ENCODE measurements around the gene ANKRD22.
A peak's percentile ranks its signal among the peaks of the same experiment; 100 is the strongest.

Gene ANKRD22

GRCh38 chr10:88835096-88835909, 16.3 kb downstream of the ANKRD22 start:
- peak; percentile 73 to 87 for DNase-seq

- no peak for DNase-seq
Measured at GRCh38 chr10:88833723-88834122, 17.9 kb downstream of the ANKRD22 start.

GRCh38 chr10:88833156-88833555, 18.5 kb downstream of the ANKRD22 start:
- DNase-seq: no peak

- peak; percentile 71 to 76 for DNase-seq
Measured at GRCh38 chr10:88832376-88832775, 19.3 kb downstream of the ANKRD22 start.

- DNase-seq: no peak
Measured at GRCh38 chr10:88831709-88832108, 19.9 kb downstream of the ANKRD22 start.

- peak in 1 of 2 experiments; percentile 17 for DNase-seq
Measured at GRCh38 chr10:88830643-88831268, 20.9 kb downstream of the ANKRD22 start.

DNA sequence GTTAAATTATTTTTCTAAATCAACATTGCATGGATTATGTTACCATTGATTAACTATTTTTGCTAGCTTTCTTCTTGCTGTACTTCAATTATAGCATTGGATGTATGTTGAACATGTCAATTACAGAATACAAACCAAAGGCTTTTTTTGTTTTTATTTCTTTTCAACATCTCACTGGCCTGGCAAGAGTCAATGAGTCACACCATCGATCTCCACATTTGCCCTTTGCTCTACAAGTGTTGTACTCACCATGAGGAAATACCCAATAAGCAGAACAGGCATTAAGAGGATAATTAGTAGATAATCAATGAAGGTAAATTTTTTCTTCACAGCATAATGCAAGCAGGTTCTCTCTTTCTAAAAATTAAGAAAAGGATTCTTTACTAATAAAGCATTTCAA, 23.3 kb downstream of the ANKRD22 start:
- DNase-seq: no peak

- no peak for DNase-seq
Measured at GRCh38 chr10:88827671-88828070, 24.0 kb downstream of the ANKRD22 start.

DNA sequence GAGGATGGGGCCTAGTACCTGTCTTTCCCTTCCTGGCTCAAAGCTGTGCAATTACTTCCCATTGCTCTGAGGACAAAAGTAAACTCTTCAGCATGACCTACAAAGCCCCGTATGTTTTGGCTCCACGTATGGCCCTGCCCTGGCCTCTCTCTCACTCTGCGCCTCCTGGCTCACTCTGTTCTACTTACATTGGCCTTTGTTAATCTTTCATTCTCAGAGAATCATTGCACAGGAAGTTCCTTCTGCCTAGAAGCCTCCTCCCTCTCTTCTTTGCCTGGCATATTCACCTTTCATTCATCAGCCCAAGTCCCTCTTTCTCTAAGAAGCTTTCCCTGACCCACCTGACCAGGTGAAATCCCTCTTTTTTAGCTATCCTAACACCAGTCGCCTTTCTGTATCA, 25.3 kb downstream of the ANKRD22 start:
- DNase-seq: no peak

DNA sequence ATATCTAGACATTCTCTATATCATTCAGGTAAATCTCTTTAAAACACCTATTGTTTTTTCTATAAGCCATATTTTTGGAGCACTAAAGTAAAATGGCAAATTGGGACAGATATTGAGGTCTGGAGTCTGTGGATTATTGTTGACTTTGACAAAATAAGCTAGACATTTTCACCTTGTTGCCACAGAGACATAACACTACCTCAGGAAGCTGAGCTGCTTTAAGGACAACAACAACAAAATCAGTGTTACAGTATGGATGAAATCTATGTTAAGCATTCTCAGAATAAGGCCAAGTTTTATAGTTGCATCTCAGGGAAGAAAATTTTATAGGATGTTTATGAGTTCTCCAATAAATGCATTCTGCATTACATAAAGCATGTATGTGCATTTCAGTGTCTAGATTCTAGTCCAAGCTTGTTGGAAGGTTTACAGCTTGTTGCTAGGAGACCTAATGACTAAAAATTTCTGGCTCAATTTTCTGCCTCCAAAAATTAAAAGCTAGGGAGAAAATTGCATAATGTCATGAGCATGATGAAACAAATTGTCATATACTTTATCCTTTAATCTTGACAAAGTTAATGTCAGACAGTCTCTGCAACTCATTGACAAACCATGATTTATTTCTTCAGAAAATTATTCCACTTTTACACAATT, 30.8 kb downstream of the ANKRD22 start:
- no peak for DNase-seq

- DNase-seq: no peak
Measured at GRCh38 chr10:88819290-88819689, 32.4 kb downstream of the ANKRD22 start.

DNA sequence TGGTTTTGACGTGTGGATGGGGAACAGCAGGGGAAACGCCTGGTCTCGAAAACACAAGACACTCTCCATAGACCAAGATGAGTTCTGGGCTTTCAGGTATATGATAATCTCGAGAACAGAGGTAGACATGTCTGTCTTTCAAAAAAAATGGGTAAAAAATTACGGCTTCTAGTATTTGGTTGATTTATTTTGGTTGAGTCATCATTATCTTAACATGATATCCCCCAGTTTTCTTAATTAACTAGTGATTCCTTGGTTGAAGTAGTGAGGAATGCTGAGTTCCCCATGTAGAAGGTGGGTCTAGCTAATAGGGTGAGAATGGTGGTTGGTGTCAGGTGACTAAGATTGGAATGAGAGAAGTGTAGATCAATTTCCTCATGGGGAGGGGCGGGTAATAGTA, 38.4 kb downstream of the ANKRD22 start:
- DNase-seq: no peak

GRCh38 chr10:88810196-88810961, 41.3 kb downstream of the ANKRD22 start:
- peak; percentile 73 to 82 for DNase-seq

- DNase-seq: no peak
Measured at GRCh38 chr10:88809621-88810020, 42.0 kb downstream of the ANKRD22 start.

GRCh38 chr10:88805924-88806323, 45.7 kb downstream of the ANKRD22 start:
- no peak for DNase-seq

DNA sequence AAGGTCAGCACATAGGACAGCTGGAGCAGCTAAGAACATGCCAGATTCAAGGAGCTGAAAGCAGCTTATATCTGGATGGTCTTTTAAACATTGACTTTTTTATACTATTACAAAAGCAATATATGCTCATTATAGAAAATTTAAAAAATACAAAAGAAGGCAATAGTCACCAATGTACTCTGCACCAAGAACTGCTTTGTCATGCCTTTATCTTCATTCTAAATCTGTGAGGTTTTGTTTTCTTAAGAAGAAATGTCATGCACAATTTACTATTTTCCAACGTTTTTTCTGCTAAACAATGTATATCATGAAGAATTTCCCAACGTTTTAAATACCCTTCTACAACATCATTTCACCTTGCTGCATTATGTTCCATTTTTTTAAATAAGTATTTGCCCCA, 46.3 kb downstream of the ANKRD22 start:
- DNase-seq: no peak

- DNase-seq: peak in 1 of 2 experiments; percentile 10
Measured at GRCh38 chr10:88804083-88804812, 47.4 kb downstream of the ANKRD22 start.

DNA sequence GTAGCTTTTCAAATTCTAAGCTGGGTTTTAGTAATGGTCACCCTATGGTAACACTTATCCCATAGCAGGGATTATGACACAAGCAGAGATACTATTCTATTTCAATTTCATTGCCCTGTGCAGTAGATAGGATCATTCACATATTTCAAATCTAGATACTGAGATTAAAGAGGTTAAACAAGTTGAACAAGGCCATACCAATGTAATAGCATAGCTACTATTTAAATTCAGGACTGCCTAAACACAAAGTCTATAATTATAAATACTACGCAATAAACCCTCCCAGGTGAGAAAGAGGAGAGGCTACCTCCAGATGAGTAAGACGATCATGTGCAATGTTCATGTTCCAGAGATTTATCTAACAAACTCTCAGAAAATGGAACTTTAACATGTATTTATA, 48.0 kb downstream of the ANKRD22 start:
- DNase-seq: no peak

GRCh38 chr10:88802523-88803285, 48.9 kb downstream of the ANKRD22 start, which contains the start of gene LIPM:
Gene LIPM, plus strand, starts transcription at chr10:88802730. Its CDS starts 167 bp downstream, at chr10:88802897.
- no peak for DNase-seq

DNA sequence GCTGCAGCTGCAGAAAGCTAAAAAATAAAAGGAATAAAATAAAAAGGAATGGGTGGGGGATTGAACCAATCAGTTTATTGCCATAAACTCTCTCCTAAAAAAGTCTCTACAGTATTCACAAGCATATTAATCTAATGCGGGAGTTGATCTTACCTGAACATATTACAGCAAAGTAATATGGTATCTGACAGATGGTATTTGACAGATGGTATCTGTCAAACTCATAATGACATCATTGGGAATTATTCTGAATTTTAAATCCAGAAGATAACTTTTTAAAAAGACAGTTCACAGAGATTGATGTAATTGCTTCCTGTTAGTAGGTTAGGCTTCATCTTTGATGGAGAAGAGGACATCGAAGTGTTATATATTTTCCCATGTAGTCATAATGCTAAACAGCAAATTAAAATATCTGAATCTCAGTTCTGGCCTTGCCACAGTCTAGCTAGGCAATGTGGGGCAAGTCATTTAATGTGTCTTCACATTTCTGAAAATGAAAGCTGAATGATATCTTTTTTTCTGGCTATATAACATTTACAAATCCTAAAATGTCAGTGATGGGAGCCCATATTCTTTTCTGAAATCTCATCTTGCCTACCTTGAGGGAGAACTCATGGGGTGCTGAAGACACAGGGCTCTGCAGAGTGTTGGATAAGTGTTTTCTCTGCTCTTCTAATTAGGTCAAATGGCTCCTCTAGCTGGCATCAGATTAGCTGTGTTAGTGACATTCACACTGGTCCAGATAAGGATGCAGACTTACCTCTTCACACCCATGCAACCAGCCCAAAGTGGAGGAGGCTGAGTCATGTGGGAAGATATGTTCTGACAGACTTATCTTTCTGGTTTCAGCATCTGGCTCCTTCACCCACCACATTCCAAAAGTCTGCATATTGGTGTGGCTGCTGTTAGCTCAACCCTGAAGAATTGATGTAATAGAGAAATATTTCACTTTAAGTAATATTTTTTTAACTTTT, 51.2 kb downstream of the ANKRD22 start:
- DNase-seq: no peak

Data from NCI-H526 (cell line).